Right lobe of liver (tissue), 6 donors: ENCODE data around the gene SKIC8. TPM values are rescaled to one million over a fixed set of nuclear protein-coding genes. Genes with fewer than 3 reads are reported as not detected.
A peak's percentile ranks its signal among the peaks of the same experiment; 100 is the strongest.

Experiments used
- ATAC-seq, 4 donors: fragments of 200-7000 bp; cut with Tn5 transposase; one replicate each; pipeline ENCODE4 v1.9.1; 2020; ENCODE audit warnings: mild to moderate bottlenecking in 4 of 4, moderate library complexity in 4 of 4
- DNase-seq, 3 donors: peaks; one replicate each; pipeline ENCODE4 v3.0.0-alpha.2; 2020
- H3K27ac ChIP-seq, 3 donors: fragments of 200-600 bp; one replicate each; pipeline ENCODE4 v1.8.0; 2022
- H3K27me3 ChIP-seq, 2 donors: fragments of 200-600 bp; one replicate each; pipeline ENCODE4 v1.8.0; 2022
- H3K36me3 ChIP-seq, 4 donors: fragments of 200-600 bp; sonication (generic) in 1 of 4; one replicate each; pipeline versions ENCODE4 v1.5.1 to v1.8.0; 2017 to 2022; ENCODE audit warnings: control low read depth in 1 of 4
- H3K4me1 ChIP-seq, 4 donors: fragments of 200-600 bp; sonication (generic) in 1 of 4; one replicate each; pipeline versions ENCODE4 v1.5.1 to v1.8.0; 2017 to 2022; ENCODE audit warnings: control low read depth in 1 of 4
- H3K4me3 ChIP-seq, 3 donors: fragments of 200-600 bp; one replicate each; pipeline ENCODE4 v1.8.0; 2022
- H3K9me3 ChIP-seq, 4 donors: fragments of 200-600 bp; sonication (generic) in 1 of 4; one replicate each; pipeline versions ENCODE4 v1.5.1 to v1.8.0; 2017 to 2022; ENCODE audit warnings: control low read depth in 1 of 4
- POLR2A ChIP-seq: fragments of 450-650 bp; IDR thresholded peaks from one replicate; pipeline ENCODE4 v1.6.1; 2017; ENCODE audit warnings: antibody characterized with exemption, mild to moderate bottlenecking
- WGBS: methylation state at CpG from one replicate; pipeline ENCODE4 v1.1.6; 2018; ENCODE audit warnings: low coverage, low lambda C conversion rate; ENCODE audit not compliant: insufficient coverage; ENCODE audit errors: missing lambda C conversion rate; 5-methylcytosine and 5-hydroxymethylcytosine counted together
- intact Hi-C, 2 donors: fragments of 100-400 bp; cut with DNase I; formaldehyde crosslinking; loops; one replicate each; pipeline versions ENCODE4 v1.11.2 to v1.14.1; 2022
- long read RNA-seq: library from polyadenylated mRNA; unstranded; transcript quantifications from one replicate; pipeline ENCODE4 v2.0.0, GENCODE V29; 2019
- total RNA-seq, 6 experiments: library from RNA; depleted of rRNA in 2 of 6; stranded (reverse); fragments of >200 nt in 2 of 6; fragmentation: NEBNext Ultra II Directional in 3 of 6; extraction: Animal tissue kit (Norgen Biotek cat#: 25700) in 3 of 6; gene quantifications; one replicate each; pipeline versions ENCODE4 v1.1.0 to v1.2.4, GENCODE V29; 2016 to 2023
- TF ChIP-seq, protein P1 (sequence below), 4 donors: fragments of 200-600 bp in 3 of 4; fragments of 450-650 bp in 1 of 4; IDR thresholded peaks; one replicate each; pipeline versions ENCODE4 v1.5.1 to v1.8.0; 2016 to 2022; ENCODE audit warnings: antibody characterized with exemption in 4 of 4, mild to moderate bottlenecking in 2 of 4
- donor health status: DM: no; HTN: yes; CAD: no.
- donor health status: DM: no; HTN: no; CAD: no.
- donor health status: DM: no; HTN: no; CAD: no.
- donor health status: DM: no; HTN: yes; CAD: no.
- donor health status: DM: no; HTN: yes; CAD: no.

SKIC8 gene
- 10 to 100 TPM; 21.7 to 30.3 (median 23.0) TPM for total RNA-seq
- long read RNA-seq, transcript WDR61-201 (11 exons, 1,387 nt), result major isoform, 10 of 14 reads
- long read RNA-seq, partial matches to known transcripts, result 2 of 14 reads
- long read RNA-seq, other reads (novel, unspliced or antisense), result 1 of 14 reads

DNA sequence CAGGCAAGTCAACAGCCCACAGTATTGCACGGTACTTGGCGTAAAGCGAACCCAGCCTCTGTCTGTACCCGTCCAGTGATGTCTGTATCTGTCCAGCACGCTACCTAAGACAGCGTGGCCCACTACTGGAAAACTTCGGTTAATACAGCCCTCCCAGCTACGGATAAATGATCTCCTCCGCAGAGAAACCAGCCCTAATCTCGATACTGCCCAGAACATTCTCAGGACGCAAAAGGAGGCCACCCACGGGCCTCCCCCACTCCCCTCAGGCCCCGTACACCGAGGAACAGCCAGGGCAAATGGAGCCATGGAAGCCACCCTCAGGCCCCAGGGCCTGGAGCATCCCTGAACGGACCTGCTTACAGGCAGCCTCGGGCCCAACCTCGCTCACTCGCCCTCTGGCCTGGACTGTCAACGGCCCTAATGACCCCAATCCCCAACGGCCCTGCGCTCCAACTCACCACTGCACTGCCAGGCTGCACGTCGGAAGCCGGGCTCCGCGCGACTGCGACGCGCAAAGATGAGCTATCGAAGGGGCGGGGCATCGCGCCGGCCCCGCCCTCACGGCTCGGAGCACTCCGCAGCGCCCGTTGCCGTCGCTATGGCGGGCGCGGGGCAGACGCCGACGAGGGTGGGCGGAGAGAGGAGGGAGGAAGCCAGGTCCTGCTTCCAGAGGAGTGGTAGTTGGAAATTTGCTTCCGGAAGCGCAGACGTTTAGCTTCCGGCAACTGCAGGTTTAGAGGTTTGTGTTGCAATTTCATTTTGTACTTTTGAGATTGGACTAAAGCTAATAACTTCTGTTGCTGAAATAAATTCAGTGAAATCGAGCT, at the start of gene SKIC8:
TSS of gene SKIC8 (minus strand) at position 509 of the 830 bp plus-strand sequence. CDS start 3,923 bp downstream, outside the sequence.
- TF ChIP-seq POLR2A, result peak; percentile 79
- TF ChIP-seq, protein P1, sequence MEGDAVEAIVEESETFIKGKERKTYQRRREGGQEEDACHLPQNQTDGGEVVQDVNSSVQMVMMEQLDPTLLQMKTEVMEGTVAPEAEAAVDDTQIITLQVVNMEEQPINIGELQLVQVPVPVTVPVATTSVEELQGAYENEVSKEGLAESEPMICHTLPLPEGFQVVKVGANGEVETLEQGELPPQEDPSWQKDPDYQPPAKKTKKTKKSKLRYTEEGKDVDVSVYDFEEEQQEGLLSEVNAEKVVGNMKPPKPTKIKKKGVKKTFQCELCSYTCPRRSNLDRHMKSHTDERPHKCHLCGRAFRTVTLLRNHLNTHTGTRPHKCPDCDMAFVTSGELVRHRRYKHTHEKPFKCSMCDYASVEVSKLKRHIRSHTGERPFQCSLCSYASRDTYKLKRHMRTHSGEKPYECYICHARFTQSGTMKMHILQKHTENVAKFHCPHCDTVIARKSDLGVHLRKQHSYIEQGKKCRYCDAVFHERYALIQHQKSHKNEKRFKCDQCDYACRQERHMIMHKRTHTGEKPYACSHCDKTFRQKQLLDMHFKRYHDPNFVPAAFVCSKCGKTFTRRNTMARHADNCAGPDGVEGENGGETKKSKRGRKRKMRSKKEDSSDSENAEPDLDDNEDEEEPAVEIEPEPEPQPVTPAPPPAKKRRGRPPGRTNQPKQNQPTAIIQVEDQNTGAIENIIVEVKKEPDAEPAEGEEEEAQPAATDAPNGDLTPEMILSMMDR (IDR thresholded peaks at IDR 0.05), result no peak
- peak within 1 kb of the TSS; percentile 33 to 52 (median 46) for H3K27ac ChIP-seq
- peak; percentile 94 for DNase-seq
- H3K4me3 ChIP-seq, result peak within 1 kb of the TSS; percentile 79 to 86 (median 80)
- intact Hi-C loops, result no loop called here
- H3K4me1 ChIP-seq, result peaks cover 0 to 7% (median 0%) of the 10 kb centered on the region in 4 donors
- WGBS, result under 1% methylated on average over 33 of the region's 55 CpGs
- ATAC-seq, result peak; percentile 99 to 100 (median 100)
- no peaks in the 10 kb centered on the region for H3K9me3 ChIP-seq
- H3K27me3 ChIP-seq, result no peaks in the 10 kb centered on the region
- peaks cover 0 to 3% (median 0%) of the 10 kb centered on the region in 4 donors for H3K36me3 ChIP-seq

DNA sequence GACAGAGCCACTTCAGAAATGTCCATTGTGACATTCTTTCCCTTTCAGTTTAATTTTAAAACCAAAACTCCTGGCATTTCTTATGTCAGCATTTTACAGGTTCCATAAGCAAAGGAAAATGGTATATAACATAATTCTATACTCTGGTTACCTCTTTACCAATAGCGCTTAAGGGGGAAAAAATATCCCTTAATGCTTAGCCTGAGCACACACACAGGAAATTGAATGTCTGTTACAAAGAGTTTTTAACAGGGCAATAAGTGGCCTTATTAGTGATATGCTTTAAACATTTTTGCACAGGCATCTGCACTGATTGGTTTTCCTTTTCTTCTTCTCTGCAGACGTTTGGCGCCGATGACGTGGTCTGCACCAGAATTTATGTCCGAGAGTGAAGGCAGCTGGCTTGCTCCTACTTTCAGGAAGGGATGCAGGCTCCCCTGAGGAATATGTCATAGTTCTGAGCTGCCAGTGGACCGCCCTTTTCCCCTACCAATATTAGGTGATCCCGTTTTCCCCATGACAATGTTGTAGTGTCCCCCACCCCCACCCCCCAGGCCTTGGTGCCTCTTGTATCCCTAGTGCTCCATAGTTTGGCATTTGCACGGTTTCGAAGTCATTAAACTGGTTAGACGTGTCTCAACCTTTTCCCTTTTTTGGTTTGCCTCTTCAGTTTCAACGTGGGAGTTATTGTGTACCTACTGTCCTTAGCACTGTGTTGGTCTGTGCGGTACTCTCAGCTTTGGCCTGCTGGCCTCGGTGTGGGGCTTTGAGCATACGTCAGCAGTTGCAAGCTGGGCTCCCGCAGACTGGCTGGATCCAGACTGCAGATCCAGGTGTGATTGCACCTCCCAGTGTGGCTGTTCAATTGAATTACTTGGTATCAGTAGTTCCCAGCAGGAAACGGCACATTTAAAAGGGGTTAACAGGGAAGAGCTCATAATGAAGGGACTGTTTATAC, 48.5 kb upstream of the SKIC8 start:
- intact Hi-C loops, result no loop called here
- ATAC-seq, result no peak
- Histone ChIP-seq H3K4me1 (no peaks in the 10 kb centered on the region), H3K27ac (no peak overlapping the region), H3K9me3 (no peaks in the 10 kb centered on the region), H3K4me3 (no peak overlapping the region), H3K36me3 (no peaks in the 10 kb centered on the region), H3K27me3 (no peaks in the 10 kb centered on the region)
- WGBS, result 51% methylated on average over 16 of the region's 17 CpGs
- TF ChIP-seq, protein P1 (IDR thresholded peaks at IDR 0.05), result no peak
- TF ChIP-seq POLR2A, result no peak
- no peak for DNase-seq

DNA sequence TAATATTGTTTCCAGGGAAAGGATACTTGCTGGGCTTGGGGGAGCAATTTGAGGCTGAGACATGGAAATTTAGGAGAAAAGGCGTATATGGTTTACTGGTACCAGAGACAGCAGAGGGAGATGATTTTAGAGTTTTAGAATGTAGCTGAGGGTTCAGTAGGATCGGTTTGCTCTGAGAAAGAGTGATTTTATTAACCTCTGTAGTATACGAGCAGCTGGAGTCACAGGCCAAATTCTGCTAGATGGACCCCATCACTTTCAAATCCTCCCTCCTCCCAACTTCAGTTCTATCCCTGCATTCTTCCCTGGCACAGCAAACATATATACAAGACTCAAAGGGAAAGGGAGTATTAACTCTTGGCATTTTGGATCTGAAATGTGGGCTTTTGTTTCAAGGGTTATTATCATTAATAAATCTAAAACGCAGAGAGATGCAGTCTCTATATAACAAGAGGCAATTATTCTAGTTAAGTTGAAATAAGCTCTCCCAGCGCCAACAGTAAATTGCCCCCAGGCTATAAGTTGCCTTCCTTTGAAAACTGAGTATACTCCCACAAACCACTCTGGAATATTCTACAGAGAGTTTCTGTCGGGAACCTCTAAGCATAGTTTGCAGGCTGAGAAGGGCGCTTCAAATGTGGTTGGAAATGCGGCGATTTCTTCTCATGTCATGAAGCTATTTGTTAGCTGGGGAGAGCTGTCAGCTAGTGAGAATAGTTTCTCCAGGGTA, 46.2 kb upstream of the SKIC8 start:
- no peak for DNase-seq
- no peak for TF ChIP-seq POLR2A
- TF ChIP-seq, protein P1 (IDR thresholded peaks at IDR 0.05), result no peak
- intact Hi-C loops, result no loop called here

More for the DNA sequence above, 46.2 kb upstream of the SKIC8 start:
- H3K4me3 ChIP-seq, result no peak overlapping the region
- ATAC-seq, result no peak
- no peaks in the 10 kb centered on the region for H3K9me3 ChIP-seq
- peaks cover 0 to 4% (median 0%) of the 10 kb centered on the region in 4 donors for H3K4me1 ChIP-seq
- no peak overlapping the region for H3K27ac ChIP-seq
- H3K27me3 ChIP-seq, result peaks cover 0 to 4% of the 10 kb centered on the region in 2 donors
- WGBS, result 86% methylated on average over 7 of the region's 9 CpGs
- H3K36me3 ChIP-seq, result no peaks in the 10 kb centered on the region
